GM18502 (cell line): Measurements from ENCODE around the gene BMERB1.
"Not testable (repeated sequence)": the region's sequence is repeated elsewhere in the genome, so short reads cannot be mapped to it uniquely, and the experiment has no call there.

Experiments used
- ATAC-seq: cut with Tn5 transposase; IDR thresholded peaks from one replicate; pipeline ENCODE4 v1.9.1; 2021; ENCODE audit warnings: mild to moderate bottlenecking; ENCODE audit not compliant: unreplicated experiment, poor library complexity

BMERB1 gene

GRCh38 chr16:15457400-15457799, 23.0 kb downstream of the BMERB1 start:
- ATAC-seq = no peak

GRCh38 chr16:15457958-15458357, 23.6 kb downstream of the BMERB1 start:
- ATAC-seq = no peak

GRCh38 chr16:15459791-15460190, 25.4 kb downstream of the BMERB1 start:
- no peak for ATAC-seq

- no peak for ATAC-seq
These were observed 26.2 kb downstream of the BMERB1 start for GRCh38 chr16:15460601-15461000.

- ATAC-seq = no peak
These were observed 27.0 kb downstream of the BMERB1 start for GRCh38 chr16:15461376-15461775.

- ATAC-seq = no peak
These were observed 30.2 kb downstream of the BMERB1 start for GRCh38 chr16:15464401-15465186.

- ATAC-seq = no peak
These were observed 31.7 kb downstream of the BMERB1 start for GRCh38 chr16:15466131-15466530.

GRCh38 chr16:15466886-15467781, 32.7 kb downstream of the BMERB1 start:
- ATAC-seq = no peak

GRCh38 chr16:15476971-15477370, 42.6 kb downstream of the BMERB1 start:
- not testable (repeated sequence) for ATAC-seq

- ATAC-seq = no peak
These were observed 43.4 kb downstream of the BMERB1 start for GRCh38 chr16:15477802-15478201.

- ATAC-seq = no peak
These were observed 47.8 kb downstream of the BMERB1 start for GRCh38 chr16:15482068-15482747.

GRCh38 chr16:15482748-15483298, 48.4 kb downstream of the BMERB1 start:
- ATAC-seq = no peak

- ATAC-seq = no peak
These were observed 49.5 kb downstream of the BMERB1 start for GRCh38 chr16:15483857-15484256.

- ATAC-seq = no peak
These were observed 50.3 kb downstream of the BMERB1 start for GRCh38 chr16:15484662-15485061.

GRCh38 chr16:15485175-15485574, 50.8 kb downstream of the BMERB1 start:
- ATAC-seq = no peak

- no peak for ATAC-seq
These were observed 52.3 kb downstream of the BMERB1 start for GRCh38 chr16:15486661-15487060.

GRCh38 chr16:15487336-15488284, 53.2 kb downstream of the BMERB1 start:
- ATAC-seq = no peak

- no peak for ATAC-seq
These were observed 54.6 kb downstream of the BMERB1 start for GRCh38 chr16:15489016-15489415.

- ATAC-seq = no peak
These were observed 55.8 kb downstream of the BMERB1 start for GRCh38 chr16:15490123-15490711.
